OCI-LY3 (cell line): ENCODE results near the gene MRM2.

Experiments used
- H2AFZ ChIP-seq: fragments of 200-600, 300-600 bp; shearing (Covaris generic); 2 replicates; pipeline ENCODE4 v1.6.0; 2014; ENCODE audit warnings: antibody characterized with exemption, low read depth, low read length
- H3K27ac ChIP-seq: fragments of 200-600, 300-600 bp; sonication (generic); 2 replicates; pipeline ENCODE4 v1.5.1; 2014; ENCODE audit warnings: mild to moderate bottlenecking, low read length, moderate library complexity, mixed read lengths
- H3K27me3 ChIP-seq: fragments of 200-600, 300-600 bp; sonication (generic); 2 replicates; pipeline ENCODE4 v1.6.1; 2014; ENCODE audit warnings: low read depth, low read length, mixed read lengths
- H3K36me3 ChIP-seq: fragments of 200-600, 300-600 bp; sonication (generic); replicated peaks from 2 replicates; pipeline ENCODE3; 2014; ENCODE audit warnings: low read depth, low read length, mixed read lengths
- H3K4me1 ChIP-seq: fragments of 300-600, 200-600 bp; sonication (generic); 2 replicates; pipeline ENCODE4 v1.6.1; 2014; ENCODE audit warnings: low read length, mixed read lengths
- H3K4me2 ChIP-seq: fragments of 200-600, 300-600 bp; sonication (generic); 2 replicates; pipeline ENCODE4 v1.6.1; 2014; ENCODE audit warnings: low read length, mixed read lengths
- H3K4me3 ChIP-seq: fragments of 300-600, 200-600 bp; sonication (generic); 2 replicates; pipeline ENCODE4 v1.5.1; 2014; ENCODE audit warnings: antibody characterized with exemption, mild to moderate bottlenecking, low read length, moderate library complexity
- H3K79me2 ChIP-seq: fragments of 300-600, 200-600 bp; shearing (Covaris generic); 2 replicates; pipeline ENCODE4 v1.6.1; 2014; ENCODE audit warnings: mild to moderate bottlenecking, low read length, mixed read lengths
- H3K9ac ChIP-seq: fragments of 300-600, 200-600 bp; shearing (Covaris generic); 2 replicates; pipeline ENCODE4 v1.6.0; 2014; ENCODE audit warnings: mild to moderate bottlenecking, low read length, moderate library complexity
- H3K9me3 ChIP-seq: fragments of 200-600, 300-600 bp; shearing (Covaris generic); 2 replicates; pipeline ENCODE4 v1.6.1; 2014; ENCODE audit warnings: low read length, mixed read lengths; ENCODE audit not compliant: insufficient read depth
- H4K20me1 ChIP-seq: fragments of 200-600, 300-600 bp; sonication (generic); 2 replicates; pipeline ENCODE4 v1.6.1; 2016; ENCODE audit warnings: low read length, mixed read lengths; ENCODE audit not compliant: insufficient read depth
- EZH2phosphoT487 ChIP-seq: fragments of 200-600 bp; shearing (Covaris generic); IDR thresholded peaks from 2 replicates; pipeline ENCODE4 v1.6.1; 2018; ENCODE audit warnings: antibody characterized with exemption, mixed run types, low read depth
- TF ChIP-seq, protein P1 (sequence below): fragments of 200-600, 300-600 bp; sonication (generic); IDR thresholded peaks from 2 replicates; pipeline ENCODE4 v1.5.1; 2014; ENCODE audit warnings: antibody characterized with exemption, low read length, low read depth

The MRM2 gene

DNA sequence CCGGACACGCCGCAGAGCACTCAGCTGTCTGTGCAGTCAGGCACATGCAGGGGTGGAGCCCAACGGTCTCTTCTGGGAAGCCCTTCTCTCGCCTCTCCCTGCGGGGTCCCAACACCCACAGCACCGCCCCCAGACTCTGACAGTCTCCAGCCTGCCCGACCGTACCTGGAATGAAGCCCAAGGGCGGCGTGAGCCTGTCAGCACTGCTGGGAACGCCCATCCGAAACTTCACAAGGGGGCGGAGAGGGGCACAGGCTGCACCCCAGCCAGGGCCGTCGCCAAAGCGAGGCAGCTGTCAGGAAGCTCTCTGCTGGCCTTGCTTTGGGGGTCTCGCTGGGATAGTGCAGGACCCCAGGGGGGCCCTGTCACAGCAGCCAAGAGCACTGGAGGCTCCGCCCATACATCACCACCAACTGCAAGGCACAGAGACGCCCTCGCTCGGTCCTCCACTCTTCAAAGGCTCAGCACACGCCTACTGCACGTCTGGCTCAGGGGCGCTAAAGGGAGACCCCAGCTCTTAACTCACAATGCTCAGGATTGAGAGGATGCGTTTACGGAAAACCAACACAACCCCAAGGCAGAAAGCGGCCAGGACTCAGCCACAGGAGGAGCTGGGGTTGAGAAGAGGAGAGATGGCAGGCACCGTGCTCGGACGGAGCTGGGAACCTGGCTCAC lies 40.2 kb downstream of the MRM2 start:
- H3K4me1 ChIP-seq = peaks cover 6% of the 10 kb centered on the region; the same call in 1 of the 2 replicates
- H2AFZ ChIP-seq = no peak overlapping the region
- no peaks in the 10 kb centered on the region for H3K27me3 ChIP-seq

DNA sequence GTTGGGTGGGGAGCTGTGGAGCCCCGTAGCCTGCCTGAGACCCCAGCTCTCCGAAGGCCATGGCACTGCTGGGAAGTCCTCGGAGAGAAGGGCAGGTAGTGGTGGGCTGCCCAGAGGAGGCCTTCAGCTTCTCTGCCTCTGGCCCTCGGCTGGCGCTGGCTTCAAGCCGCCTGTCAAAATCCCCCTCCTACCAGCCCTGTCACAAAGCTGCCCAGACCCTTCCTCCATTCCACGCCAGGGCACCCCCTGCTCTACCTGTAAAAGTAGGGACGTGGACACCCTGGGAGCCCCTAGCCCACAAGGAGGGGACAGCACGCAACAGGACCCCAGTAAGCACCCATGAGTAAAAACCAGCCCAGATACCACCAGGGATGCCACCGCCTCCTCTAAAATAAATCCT lies 40.9 kb downstream of the MRM2 start:
- no peaks in the 10 kb centered on the region for H3K79me2 ChIP-seq
- no peak overlapping the region for H3K9ac ChIP-seq
- no peaks in the 10 kb centered on the region for H3K27me3 ChIP-seq
- H3K4me1 ChIP-seq = peaks cover 6% of the 10 kb centered on the region; the same call in 1 of the 2 replicates
- H3K4me2 ChIP-seq = no peak overlapping the region
- H3K27ac ChIP-seq = no peak overlapping the region
- no peak overlapping the region for H3K4me3 ChIP-seq
- no peak for TF ChIP-seq EZH2phosphoT487
- TF ChIP-seq, protein P1, sequence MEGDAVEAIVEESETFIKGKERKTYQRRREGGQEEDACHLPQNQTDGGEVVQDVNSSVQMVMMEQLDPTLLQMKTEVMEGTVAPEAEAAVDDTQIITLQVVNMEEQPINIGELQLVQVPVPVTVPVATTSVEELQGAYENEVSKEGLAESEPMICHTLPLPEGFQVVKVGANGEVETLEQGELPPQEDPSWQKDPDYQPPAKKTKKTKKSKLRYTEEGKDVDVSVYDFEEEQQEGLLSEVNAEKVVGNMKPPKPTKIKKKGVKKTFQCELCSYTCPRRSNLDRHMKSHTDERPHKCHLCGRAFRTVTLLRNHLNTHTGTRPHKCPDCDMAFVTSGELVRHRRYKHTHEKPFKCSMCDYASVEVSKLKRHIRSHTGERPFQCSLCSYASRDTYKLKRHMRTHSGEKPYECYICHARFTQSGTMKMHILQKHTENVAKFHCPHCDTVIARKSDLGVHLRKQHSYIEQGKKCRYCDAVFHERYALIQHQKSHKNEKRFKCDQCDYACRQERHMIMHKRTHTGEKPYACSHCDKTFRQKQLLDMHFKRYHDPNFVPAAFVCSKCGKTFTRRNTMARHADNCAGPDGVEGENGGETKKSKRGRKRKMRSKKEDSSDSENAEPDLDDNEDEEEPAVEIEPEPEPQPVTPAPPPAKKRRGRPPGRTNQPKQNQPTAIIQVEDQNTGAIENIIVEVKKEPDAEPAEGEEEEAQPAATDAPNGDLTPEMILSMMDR = no peak
- no peak overlapping the region for H2AFZ ChIP-seq
- no peaks in the 10 kb centered on the region for H3K9me3 ChIP-seq
- peaks cover 10% of the 10 kb centered on the region for H3K36me3 ChIP-seq
- no peaks in the 10 kb centered on the region for H4K20me1 ChIP-seq

More for the DNA sequence above, 40.2 kb downstream of the MRM2 start:
- H4K20me1 ChIP-seq = no peaks in the 10 kb centered on the region
- no peak overlapping the region for H3K9ac ChIP-seq
- no peaks in the 10 kb centered on the region for H3K9me3 ChIP-seq
- H3K4me3 ChIP-seq = no peak overlapping the region
- no peak for TF ChIP-seq EZH2phosphoT487
- TF ChIP-seq, protein P1 = no peak
- H3K79me2 ChIP-seq = no peaks in the 10 kb centered on the region
- no peak overlapping the region for H3K4me2 ChIP-seq
- H3K36me3 ChIP-seq = peaks cover 5% of the 10 kb centered on the region
- H3K27ac ChIP-seq = no peak overlapping the region

DNA sequence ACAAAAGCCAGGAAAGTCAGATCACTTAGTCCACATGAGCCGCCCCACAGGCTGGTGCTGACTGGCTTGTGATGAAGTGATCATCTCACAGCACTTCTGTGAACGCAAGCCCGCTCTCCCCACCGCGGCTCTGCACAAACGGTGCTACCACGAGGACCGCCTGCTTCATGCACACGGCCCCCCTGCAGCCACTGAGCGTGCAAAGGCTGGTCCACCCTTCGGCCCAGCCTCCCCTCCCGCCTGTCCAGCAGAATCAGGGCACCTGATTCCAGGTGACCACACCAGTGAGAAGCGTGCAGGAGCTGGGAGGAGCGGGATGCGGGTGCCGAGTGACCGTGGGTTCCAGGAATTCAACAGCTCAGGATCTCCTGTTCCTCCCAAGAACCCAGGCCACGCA lies 41.4 kb downstream of the MRM2 start:
- peaks cover 6% of the 10 kb centered on the region; the same call in 1 of the 2 replicates for H3K4me1 ChIP-seq
- no peaks in the 10 kb centered on the region for H4K20me1 ChIP-seq
- no peak overlapping the region for H3K4me2 ChIP-seq
- no peaks in the 10 kb centered on the region for H3K9me3 ChIP-seq
- H3K27ac ChIP-seq = no peak overlapping the region
- TF ChIP-seq EZH2phosphoT487 = no peak
- no peak overlapping the region for H2AFZ ChIP-seq
- no peak overlapping the region for H3K4me3 ChIP-seq
- peaks cover 15% of the 10 kb centered on the region for H3K36me3 ChIP-seq
- no peak overlapping the region for H3K9ac ChIP-seq
- H3K27me3 ChIP-seq = no peaks in the 10 kb centered on the region
- H3K79me2 ChIP-seq = no peaks in the 10 kb centered on the region

DNA sequence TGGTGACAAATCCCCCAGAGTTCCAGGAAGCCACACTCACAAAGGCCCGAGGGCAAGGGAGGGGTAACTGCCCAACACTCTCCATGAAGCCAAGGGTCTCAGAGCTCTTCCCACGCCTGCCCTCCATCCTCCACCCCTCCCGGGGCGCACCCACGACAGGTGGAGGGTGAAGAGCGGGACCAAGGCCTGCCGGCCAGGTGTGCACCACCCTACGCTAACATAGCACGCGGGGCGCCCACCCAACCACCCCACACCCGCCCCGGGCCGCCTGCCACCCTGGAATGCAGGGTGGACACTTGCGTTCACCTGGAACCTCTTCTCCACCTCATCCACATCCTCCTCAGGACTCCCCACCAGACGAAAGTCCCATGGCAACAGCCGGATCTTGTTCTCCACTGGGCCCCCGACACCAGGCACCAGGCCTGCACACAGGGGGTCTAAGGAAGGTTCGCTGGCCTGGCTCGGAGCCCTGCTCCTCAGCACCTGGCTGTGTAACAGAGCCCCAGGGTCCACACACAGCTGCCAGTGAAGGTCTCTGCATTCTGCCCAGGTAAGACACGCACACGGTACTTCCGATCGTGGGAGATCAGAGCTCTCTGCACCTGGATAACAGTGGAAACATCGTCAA lies 41.9 kb downstream of the MRM2 start:
- no peak overlapping the region for H3K4me2 ChIP-seq
- TF ChIP-seq, protein P1 = no peak
- no peaks in the 10 kb centered on the region for H4K20me1 ChIP-seq
- no peak overlapping the region for H3K9ac ChIP-seq
- no peaks in the 10 kb centered on the region for H3K79me2 ChIP-seq
- H2AFZ ChIP-seq = no peak overlapping the region
- H3K4me3 ChIP-seq = no peak overlapping the region
- no peaks in the 10 kb centered on the region for H3K27me3 ChIP-seq
- no peaks in the 10 kb centered on the region for H3K9me3 ChIP-seq
- no peak overlapping the region for H3K27ac ChIP-seq
- H3K36me3 ChIP-seq = peaks cover 21% of the 10 kb centered on the region
- peaks cover 6% of the 10 kb centered on the region; the same call in 1 of the 2 replicates for H3K4me1 ChIP-seq
